CD1c-positive myeloid dendritic cell (primary cell): ENCODE measurements around the gene HRAS.
A peak's percentile ranks its signal among the peaks of the same experiment; 100 is the strongest.

ENCODE experiments used
- DNase-seq: peaks from one replicate; pipeline ENCODE4 v3.0.0-alpha.2; 2016; ENCODE audit errors: extremely low spot score

HRAS gene

GRCh38 chr11:554428-555226 is 19.3 kb upstream of the HRAS start:
- peak; percentile 76 for DNase-seq

GRCh38 chr11:553988-554340 is 18.6 kb upstream of the HRAS start:
- no peak for DNase-seq

GRCh38 chr11:553083-553987 is 18.0 kb upstream of the HRAS start:
- no peak for DNase-seq

- no peak for DNase-seq
Measured at GRCh38 chr11:551596-551995, 16.2 kb upstream of the HRAS start.

- no peak for DNase-seq
Measured at GRCh38 chr11:551131-551530, 15.8 kb upstream of the HRAS start.

GRCh38 chr11:550746-551085 is 15.3 kb upstream of the HRAS start:
- no peak for DNase-seq

GRCh38 chr11:550021-550745 is 14.8 kb upstream of the HRAS start:
- no peak for DNase-seq

GRCh38 chr11:548700-549603 is 13.6 kb upstream of the HRAS start:
- DNase-seq = no peak

GRCh38 chr11:545171-545570 is 9.8 kb upstream of the HRAS start:
- no peak for DNase-seq

- no peak for DNase-seq
Measured at GRCh38 chr11:544817-545166, 9.4 kb upstream of the HRAS start.

GRCh38 chr11:541433-541885 is 6.1 kb upstream of the HRAS start:
- DNase-seq = no peak

GRCh38 chr11:540583-541432 is 5.4 kb upstream of the HRAS start:
- DNase-seq = no peak

- DNase-seq = no peak
Measured at GRCh38 chr11:539971-540481, 4.7 kb upstream of the HRAS start.

GRCh38 chr11:538431-539051 is 3.2 kb upstream of the HRAS start:
- DNase-seq = no peak

GRCh38 chr11:537622-538430 is 2.5 kb upstream of the HRAS start:
- DNase-seq = peak; percentile 15

- peak; percentile 97 for DNase-seq
Measured at GRCh38 chr11:536841-537621, 1.7 kb upstream of the HRAS start, which contains the start of gene LRRC56. Gene LRRC56 (plus strand): TSS chr11:537527. CDS start chr11:540685, 3,158 bp downstream.

GRCh38 chr11:535210-535518 is 212 bp downstream of the HRAS start:
- no peak for DNase-seq
